ENCODE results near the gene ARHGEF4. TPM values are rescaled to one million over a fixed set of nuclear protein-coding genes. Genes with fewer than 3 reads are reported as not detected.

ARHGEF4 gene
- total RNA-seq, 1 donor from 2014 or later, result 74.8 TPM

DNA sequence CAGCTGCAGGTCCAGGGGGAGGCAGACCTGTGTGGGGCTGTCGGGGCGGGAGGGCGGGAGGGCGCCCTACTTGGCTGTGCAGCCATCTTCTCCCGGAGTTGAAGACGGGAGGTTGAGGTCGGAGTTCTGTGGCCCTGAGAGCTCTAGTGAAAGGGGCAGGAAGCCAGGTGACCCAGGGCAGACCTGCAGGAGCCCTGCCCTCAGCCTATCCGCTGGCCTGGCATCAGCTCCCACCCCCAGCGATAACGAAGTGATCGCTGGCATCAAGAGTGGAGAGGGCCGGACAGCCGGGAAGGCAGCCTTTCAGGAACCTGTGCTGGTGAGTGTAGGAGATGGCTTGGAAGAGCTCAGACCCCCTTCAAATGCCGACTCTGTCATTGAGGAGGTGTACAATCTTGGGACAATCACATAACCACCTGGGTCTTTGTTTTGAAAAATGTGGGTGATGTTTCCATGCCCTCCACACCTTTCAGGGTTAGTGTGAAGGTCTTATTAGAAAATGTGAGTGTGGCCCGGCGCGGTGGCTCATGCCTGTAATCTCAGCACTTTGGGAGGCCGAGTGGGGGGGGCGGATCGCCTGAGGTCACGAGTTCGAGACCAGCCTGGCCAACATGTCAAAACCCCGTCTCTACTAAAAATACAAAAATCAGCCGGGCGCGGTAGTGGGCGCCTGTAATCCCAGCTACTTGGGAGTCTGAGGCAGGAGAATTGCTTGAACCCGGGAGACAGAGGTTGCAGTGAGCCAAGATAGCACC is 1.3 kb downstream of the ARHGEF4 start:
- no peaks in the 10 kb centered on the region for H3K27me3 ChIP-seq (ENCODE audit: control insufficient read depth, insufficient read depth, low read length)
- TF ChIP-seq, protein P1, sequence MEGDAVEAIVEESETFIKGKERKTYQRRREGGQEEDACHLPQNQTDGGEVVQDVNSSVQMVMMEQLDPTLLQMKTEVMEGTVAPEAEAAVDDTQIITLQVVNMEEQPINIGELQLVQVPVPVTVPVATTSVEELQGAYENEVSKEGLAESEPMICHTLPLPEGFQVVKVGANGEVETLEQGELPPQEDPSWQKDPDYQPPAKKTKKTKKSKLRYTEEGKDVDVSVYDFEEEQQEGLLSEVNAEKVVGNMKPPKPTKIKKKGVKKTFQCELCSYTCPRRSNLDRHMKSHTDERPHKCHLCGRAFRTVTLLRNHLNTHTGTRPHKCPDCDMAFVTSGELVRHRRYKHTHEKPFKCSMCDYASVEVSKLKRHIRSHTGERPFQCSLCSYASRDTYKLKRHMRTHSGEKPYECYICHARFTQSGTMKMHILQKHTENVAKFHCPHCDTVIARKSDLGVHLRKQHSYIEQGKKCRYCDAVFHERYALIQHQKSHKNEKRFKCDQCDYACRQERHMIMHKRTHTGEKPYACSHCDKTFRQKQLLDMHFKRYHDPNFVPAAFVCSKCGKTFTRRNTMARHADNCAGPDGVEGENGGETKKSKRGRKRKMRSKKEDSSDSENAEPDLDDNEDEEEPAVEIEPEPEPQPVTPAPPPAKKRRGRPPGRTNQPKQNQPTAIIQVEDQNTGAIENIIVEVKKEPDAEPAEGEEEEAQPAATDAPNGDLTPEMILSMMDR (IDR thresholded peaks at IDR 0.05; ENCODE audit: insufficient read depth, low read length, severe bottlenecking), result no peak
- FAIRE-seq (no peak), DNase-seq (ENCODE audit: low read depth) (no peak)
- peak overlapping the region; percentile 85 for H3K4me3 ChIP-seq (ENCODE audit: low read depth, low read length)
- H3K36me3 ChIP-seq (ENCODE audit: control insufficient read depth, insufficient read depth, low read length), result peaks cover 7% of the 10 kb centered on the region

DNA sequence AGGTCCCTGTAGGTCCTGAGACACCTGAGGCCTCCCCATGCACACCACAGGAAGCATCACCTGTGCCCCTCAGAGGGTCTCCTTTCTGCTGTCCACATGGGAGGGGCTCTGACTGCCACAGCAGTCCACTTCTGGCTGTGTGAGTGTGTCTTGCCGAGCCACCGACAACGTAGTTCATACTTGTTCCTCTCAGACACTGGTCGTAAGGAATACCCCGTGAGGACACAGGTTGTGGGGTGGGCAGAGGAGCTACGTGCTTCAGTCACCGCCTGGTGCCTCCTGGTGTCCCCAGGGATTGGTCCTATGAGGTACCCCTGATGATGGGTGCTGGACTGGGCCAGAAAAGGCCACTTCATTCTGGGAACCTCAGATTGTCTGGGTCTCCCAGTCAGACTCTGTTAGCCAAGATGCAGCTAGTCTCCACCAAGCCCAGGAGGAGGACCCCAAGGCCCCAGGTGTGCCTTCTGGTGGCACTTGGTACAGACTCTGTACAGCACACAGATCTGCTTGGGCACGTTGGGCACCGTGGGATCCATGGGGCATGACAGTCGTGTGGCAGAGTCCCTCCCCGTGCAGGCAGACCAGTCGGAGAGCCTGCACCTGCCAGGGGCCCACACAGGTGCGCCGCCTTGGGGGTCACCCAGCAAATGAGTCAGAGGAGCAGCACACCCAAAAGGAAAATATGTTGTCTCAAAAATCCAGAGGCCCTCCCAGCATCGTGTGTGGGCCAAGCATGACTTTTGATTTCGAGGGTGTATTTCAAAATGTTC is 2.5 kb downstream of the ARHGEF4 start:
- Histone ChIP-seq H3K36me3 (ENCODE audit: control insufficient read depth, insufficient read depth, low read length) (peaks cover 8% of the 10 kb centered on the region), H3K27me3 (ENCODE audit: control insufficient read depth, insufficient read depth, low read length) (no peaks in the 10 kb centered on the region), H3K4me3 (ENCODE audit: low read depth, low read length) (no peak overlapping the region)
- DNase-seq (ENCODE audit: low read depth) (no peak), FAIRE-seq (no peak)
- TF ChIP-seq, protein P1 (IDR thresholded peaks at IDR 0.05; ENCODE audit: insufficient read depth, low read length, severe bottlenecking), result no peak

DNA sequence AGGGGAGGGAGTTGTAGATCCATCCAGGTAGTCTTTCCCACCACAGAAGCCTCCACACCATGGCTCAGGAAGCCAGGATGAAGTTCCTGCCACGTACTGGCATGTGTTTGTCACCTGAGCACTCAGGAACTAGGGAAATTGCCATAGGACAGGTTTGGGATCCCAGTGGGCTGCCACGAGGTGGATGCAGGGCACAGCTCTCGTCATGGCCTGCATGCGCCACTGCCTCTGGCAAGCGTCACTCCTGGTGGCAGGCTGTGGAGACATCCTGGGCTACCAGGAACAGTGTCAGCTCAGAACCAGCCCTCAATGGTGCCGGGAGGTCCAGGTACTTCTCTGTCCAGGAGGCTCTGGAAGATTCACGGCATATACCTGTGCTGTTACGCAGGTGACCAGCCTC is 3.8 kb downstream of the ARHGEF4 start:
- H3K4me3 ChIP-seq (ENCODE audit: low read depth, low read length), result no peak overlapping the region
- DNase-seq (ENCODE audit: low read depth), result no peak
- H3K27me3 ChIP-seq (ENCODE audit: control insufficient read depth, insufficient read depth, low read length), result no peaks in the 10 kb centered on the region
- FAIRE-seq, result peak; percentile 75
- peaks cover 9% of the 10 kb centered on the region for H3K36me3 ChIP-seq (ENCODE audit: control insufficient read depth, insufficient read depth, low read length)
- TF ChIP-seq, protein P1 (IDR thresholded peaks at IDR 0.05; ENCODE audit: insufficient read depth, low read length, severe bottlenecking), result no peak

DNA sequence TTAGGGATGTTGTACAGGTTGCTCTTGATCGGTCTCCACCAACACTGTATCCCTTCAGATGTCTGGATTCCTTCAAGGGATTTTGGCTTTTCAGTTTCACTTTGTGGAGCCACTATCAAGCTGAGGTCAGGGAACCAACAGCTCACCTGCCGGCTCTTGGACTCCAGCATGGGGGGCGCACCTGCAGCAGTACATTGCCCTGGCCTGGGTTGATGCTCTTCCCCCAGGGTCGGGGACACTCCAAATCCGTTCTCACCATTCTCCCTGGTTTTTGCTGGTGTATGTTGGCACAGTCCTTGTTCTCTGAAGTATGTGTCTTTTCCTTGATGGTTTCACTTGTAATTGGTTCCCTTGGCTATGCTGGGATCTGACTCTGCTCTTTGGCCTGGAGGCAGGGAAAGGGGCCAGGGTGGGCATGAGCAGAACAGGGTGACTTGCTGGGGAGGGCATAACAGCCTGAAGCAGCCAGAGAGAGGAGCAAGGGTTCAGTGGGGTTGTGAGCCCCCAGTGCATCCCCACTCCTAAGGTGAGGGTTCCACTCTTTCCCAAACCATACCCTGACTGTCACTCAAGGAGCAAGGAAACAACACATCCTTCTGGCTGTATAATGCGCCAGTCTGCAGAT is 5.1 kb downstream of the ARHGEF4 start:
- Histone ChIP-seq H3K36me3 (ENCODE audit: control insufficient read depth, insufficient read depth, low read length) (peaks cover 9% of the 10 kb centered on the region), H3K4me3 (ENCODE audit: low read depth, low read length) (no peak overlapping the region), H3K27me3 (ENCODE audit: control insufficient read depth, insufficient read depth, low read length) (no peaks in the 10 kb centered on the region)
- no peak for FAIRE-seq
- no peak for DNase-seq (ENCODE audit: low read depth)
- TF ChIP-seq, protein P1 (IDR thresholded peaks at IDR 0.05; ENCODE audit: insufficient read depth, low read length, severe bottlenecking), result no peak

DNA sequence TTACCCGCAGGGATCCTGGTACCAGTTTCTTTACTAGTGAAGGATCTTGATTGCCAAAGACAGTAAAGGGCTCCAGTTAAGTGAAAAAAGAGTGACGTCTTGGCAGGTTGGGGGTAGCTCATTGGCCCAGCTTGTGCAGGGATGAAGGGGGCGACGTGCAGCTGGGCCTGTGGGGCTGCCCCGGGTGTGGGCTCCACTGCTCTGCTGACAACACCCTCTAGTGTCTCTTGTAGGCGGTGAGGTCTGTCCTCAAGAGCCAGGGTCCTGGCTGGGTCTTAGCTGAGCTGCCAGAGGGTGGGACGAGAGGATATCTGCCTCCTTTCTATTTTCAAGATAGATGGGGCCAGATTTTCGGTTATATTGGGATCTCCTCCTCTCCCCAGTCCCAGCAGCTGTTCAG is 6.1 kb downstream of the ARHGEF4 start:
- DNase-seq (ENCODE audit: low read depth), result no peak
- FAIRE-seq, result no peak
- no peak overlapping the region for H3K4me3 ChIP-seq (ENCODE audit: low read depth, low read length)
- TF ChIP-seq, protein P1 (IDR thresholded peaks at IDR 0.05; ENCODE audit: insufficient read depth, low read length, severe bottlenecking), result no peak
- H3K27me3 ChIP-seq (ENCODE audit: control insufficient read depth, insufficient read depth, low read length), result no peaks in the 10 kb centered on the region
- H3K36me3 ChIP-seq (ENCODE audit: control insufficient read depth, insufficient read depth, low read length), result peaks cover 9% of the 10 kb centered on the region
